CD14-positive monocyte (primary cell): ENCODE data around the gene EEIG2. TPM values are rescaled to one million over a fixed set of nuclear protein-coding genes. Genes with fewer than 3 reads are reported as not detected.

Experiments used
- DNase-seq, 3 donors: peaks; one replicate each; pipeline ENCODE4 v3.0.0-alpha.2; 2011 to 2022
- H2AFZ ChIP-seq: 2 replicates; pipeline ENCODE4 v1.6.0; 2012; ENCODE audit warnings: mild to moderate bottlenecking, low read depth, low read length, inconsistent platforms; ENCODE audit not compliant: insufficient read depth, poor library complexity, severe bottlenecking
- H3K27ac ChIP-seq, 2 donors: 1 replicate in 1 of 2; 2 replicates in 1 of 2; pipeline ENCODE4 v1.5.1; 2012 to 2013; ENCODE audit warnings: low read length in 2 of 2, control low read depth in 1 of 2, inconsistent platforms in 1 of 2, low read depth in 1 of 2, mild to moderate bottlenecking in 1 of 2
- H3K27me3 ChIP-seq, 2 donors: one replicate each; pipeline versions ENCODE4 v1.6.0 to v1.6.1; 2011 to 2013; ENCODE audit warnings: low read length in 2 of 2; ENCODE audit not compliant: control insufficient read depth in 2 of 2, insufficient read depth in 2 of 2
- H3K36me3 ChIP-seq, 2 donors: replicated peaks in 1 of 2; 1 replicate in 1 of 2; 2 replicates in 1 of 2; pipeline versions ENCODE4 v1.5.1 to v1.6.1; 2012 to 2013; ENCODE audit warnings: low read length in 2 of 2, control low read depth in 1 of 2, inconsistent platforms in 1 of 2, mild to moderate bottlenecking in 1 of 2; ENCODE audit not compliant: insufficient read depth in 2 of 2, control insufficient read depth in 1 of 2
- H3K4me1 ChIP-seq, 2 donors: 1 replicate in 1 of 2; 2 replicates in 1 of 2; pipeline versions ENCODE4 v1.5.1 to v1.6.1; 2012 to 2013; ENCODE audit warnings: low read length in 2 of 2, control low read depth in 1 of 2, inconsistent platforms in 1 of 2, mild to moderate bottlenecking in 1 of 2, moderate library complexity in 1 of 2; ENCODE audit not compliant: insufficient read depth in 2 of 2, control insufficient read depth in 1 of 2
- H3K4me2 ChIP-seq: replicated peaks from 2 replicates; pipeline ENCODE3; 2012; ENCODE audit warnings: low read length, moderate library complexity, mild to moderate bottlenecking; ENCODE audit not compliant: poor library complexity, severe bottlenecking; ENCODE audit errors: extremely low read depth
- H3K4me3 ChIP-seq, 3 experiments: fragments of 200-600 bp in 1 of 3; sonication (generic) in 1 of 3; replicated peaks in 1 of 3; 1 replicate in 2 of 3; 2 replicates in 1 of 3; pipeline ENCODE4 v1.5.1; 2011 to 2013; ENCODE audit warnings: low read length in 3 of 3, mild to moderate bottlenecking in 3 of 3, control low read depth in 2 of 3, low read depth in 2 of 3, inconsistent platforms in 1 of 3, moderate library complexity in 1 of 3
- H3K79me2 ChIP-seq: 2 replicates; pipeline ENCODE4 v1.6.0; 2012; ENCODE audit warnings: mild to moderate bottlenecking, control low read depth, inconsistent platforms, low read length, moderate library complexity; ENCODE audit not compliant: insufficient read depth
- H3K9ac ChIP-seq: 2 replicates; pipeline ENCODE4 v1.6.0; 2017; ENCODE audit warnings: low read length, mild to moderate bottlenecking; ENCODE audit not compliant: insufficient read depth, poor library complexity, severe bottlenecking
- H3K9me3 ChIP-seq, 2 donors: replicated peaks in 1 of 2; 1 replicate in 1 of 2; 2 replicates in 1 of 2; pipeline versions ENCODE4 v1.5.1 to v1.6.1; 2012 to 2013; ENCODE audit warnings: low read length in 2 of 2, control low read depth in 1 of 2; ENCODE audit not compliant: control insufficient read depth in 1 of 2, insufficient read depth in 1 of 2
- H4K20me1 ChIP-seq: 2 replicates; pipeline ENCODE4 v1.6.0; 2012; ENCODE audit warnings: mild to moderate bottlenecking, low read length, control low read depth, moderate library complexity; ENCODE audit not compliant: insufficient read depth
- H3K27ac Mint-ChIP-seq, 7 donors: one replicate each; pipeline ENCODE4 v1.8.0; 2020; ENCODE audit warnings: mild to moderate bottlenecking in 7 of 7, mixed read lengths in 7 of 7, moderate library complexity in 6 of 7, inconsistent platforms in 2 of 7
- H3K27me3 Mint-ChIP-seq, 3 donors: one replicate each; pipeline ENCODE4 v1.8.0; 2021 to 2022; ENCODE audit warnings: low read depth in 3 of 3, mild to moderate bottlenecking in 3 of 3, mixed read lengths in 3 of 3, moderate library complexity in 3 of 3, inconsistent platforms in 1 of 3
- H3K36me3 Mint-ChIP-seq, 2 donors: one replicate each; pipeline ENCODE4 v1.8.0; 2020; ENCODE audit warnings: mixed read lengths in 2 of 2, inconsistent platforms in 1 of 2, mild to moderate bottlenecking in 1 of 2
- H3K4me1 Mint-ChIP-seq: one replicate; pipeline ENCODE4 v1.8.0; 2020; ENCODE audit warnings: mild to moderate bottlenecking, mixed read lengths
- H3K4me3 Mint-ChIP-seq, 2 donors: one replicate each; pipeline ENCODE4 v1.8.0; 2020; ENCODE audit warnings: mild to moderate bottlenecking in 2 of 2, mixed read lengths in 2 of 2, moderate library complexity in 1 of 2
- H3K9me3 Mint-ChIP-seq, 7 donors: one replicate each; pipeline ENCODE4 v1.8.0; 2020 to 2022; ENCODE audit warnings: mixed read lengths in 7 of 7, mild to moderate bottlenecking in 6 of 7, moderate library complexity in 6 of 7, inconsistent platforms in 2 of 7
- CTCF ChIP-seq: fragments of 200-600 bp; IDR thresholded peaks from one replicate; pipeline ENCODE4 v1.8.0; 2022; ENCODE audit warnings: antibody characterized with exemption, mild to moderate bottlenecking
- WGBS: methylation state at CpG from one replicate; pipeline ENCODE4 v1.1.5; 2013; ENCODE audit warnings: missing lambda C conversion rate; ENCODE audit not compliant: insufficient coverage; 5-methylcytosine and 5-hydroxymethylcytosine counted together
- intact Hi-C, 2 donors: fragments of 100-400 bp; cut with micrococcal nuclease; formaldehyde crosslinking; loops; one replicate each; pipeline versions ENCODE4 v1.15.0 to v1.15.1; 2023
- polyA plus RNA-seq, 3 donors: library from polyadenylated mRNA; depleted of rRNA in 1 of 3; unstranded in 2 of 3; stranded (reverse) in 1 of 3; fragments of 300-500 nt in 2 of 3; fragments of >200 nt in 1 of 3; fragmentation: Illumina TruSeq in 2 of 3; gene quantifications; 1 replicate in 2 of 3; 2 replicates in 1 of 3; pipeline ENCODE4 v1.2.3, GENCODE V29; 2012 to 2021

Gene EEIG2
- polyA plus RNA-seq, 3 donors: 1.4 to 8.4 (median 4.3) TPM

GRCh38 chr1:108572182-108572581 is 12.3 kb downstream of the EEIG2 start:
- H3K27me3 ChIP-seq: no peaks in the 10 kb centered on the region
- intact Hi-C loops: no loop called here
- Mint-ChIP-seq H3K36me3 (peaks cover 2 to 3% of the 10 kb centered on the region in 2 donors), H3K9me3 (no peaks in the 10 kb centered on the region), H3K4me1 (peaks cover 6% of the 10 kb centered on the region), H3K27me3 (peaks cover 0 to 3% (median 0%) of the 10 kb centered on the region in 3 donors), H3K27ac (no peak overlapping the region), H3K4me3 (no peak overlapping the region)
- H3K4me1 ChIP-seq: no peaks in the 10 kb centered on the region
- H3K27ac ChIP-seq: no peak overlapping the region
- no peaks in the 10 kb centered on the region for H3K9me3 ChIP-seq
- no peak overlapping the region for H3K9ac ChIP-seq
- H3K4me3 ChIP-seq: no peak overlapping the region
- WGBS: 100% methylated on average over 1 of the region's 5 CpGs
- H4K20me1 ChIP-seq: peaks cover 60% of the 10 kb centered on the region
- H3K79me2 ChIP-seq: peaks cover 87% of the 10 kb centered on the region
- no peak overlapping the region for H3K4me2 ChIP-seq
- no peak for DNase-seq
- H3K36me3 ChIP-seq: no peaks in the 10 kb centered on the region
- no peak overlapping the region for H2AFZ ChIP-seq
- TF ChIP-seq CTCF: no peak

GRCh38 chr1:108573183-108573582 is 13.3 kb downstream of the EEIG2 start:
- no peak overlapping the region for H3K27ac ChIP-seq
- intact Hi-C loops: no loop called here
- H3K4me1 Mint-ChIP-seq: peaks cover 6% of the 10 kb centered on the region
- H3K4me3 Mint-ChIP-seq: no peak overlapping the region
- H3K27me3 ChIP-seq: no peaks in the 10 kb centered on the region
- H2AFZ ChIP-seq: no peak overlapping the region
- no peak for TF ChIP-seq CTCF
- peaks cover 50% of the 10 kb centered on the region for H4K20me1 ChIP-seq
- H3K27ac Mint-ChIP-seq: no peak overlapping the region
- no peaks in the 10 kb centered on the region for H3K36me3 ChIP-seq
- no peak overlapping the region for H3K4me3 ChIP-seq
- no peak overlapping the region for H3K4me2 ChIP-seq
- no peak overlapping the region for H3K9ac ChIP-seq
- H3K36me3 Mint-ChIP-seq: peaks cover 2 to 3% of the 10 kb centered on the region in 2 donors
- peaks cover 77% of the 10 kb centered on the region for H3K79me2 ChIP-seq
- H3K4me1 ChIP-seq: no peaks in the 10 kb centered on the region
- DNase-seq: no peak
- no CpG with 5 or more reads among the region's 2 CpGs for WGBS
- peaks cover 0 to 3% (median 0%) of the 10 kb centered on the region in 3 donors for H3K27me3 Mint-ChIP-seq
- H3K9me3 Mint-ChIP-seq: no peaks in the 10 kb centered on the region
- H3K9me3 ChIP-seq: no peaks in the 10 kb centered on the region
